Fibroblast of villous mesenchyme (primary cell): ENCODE results near the gene KIF2A. TPM values are rescaled to one million over a fixed set of nuclear protein-coding genes. Genes with fewer than 3 reads are reported as not detected.

Experiments
- DNase-seq: peaks from one replicate; pipeline ENCODE4 v3.0.0-alpha.2; 2010; ENCODE audit warnings: low read depth
- H3K4me3 ChIP-seq: 2 replicates; pipeline ENCODE4 v1.5.1; 2011; ENCODE audit warnings: low read depth, mild to moderate bottlenecking, low read length
- total RNA-seq: library from RNA; depleted of rRNA; stranded (reverse); fragments of >200 nt; gene quantifications from 2 replicates; pipeline ENCODE4 v1.2.3, GENCODE V29; 2012
- TF ChIP-seq, protein P1 (sequence below): IDR thresholded peaks from 2 replicates; pipeline ENCODE4 v1.5.1; 2012; ENCODE audit warnings: low read depth, mild to moderate bottlenecking, low read length; ENCODE audit not compliant: insufficient read depth

Gene KIF2A
- total RNA-seq, 1 donor = 69.1 TPM

DNA sequence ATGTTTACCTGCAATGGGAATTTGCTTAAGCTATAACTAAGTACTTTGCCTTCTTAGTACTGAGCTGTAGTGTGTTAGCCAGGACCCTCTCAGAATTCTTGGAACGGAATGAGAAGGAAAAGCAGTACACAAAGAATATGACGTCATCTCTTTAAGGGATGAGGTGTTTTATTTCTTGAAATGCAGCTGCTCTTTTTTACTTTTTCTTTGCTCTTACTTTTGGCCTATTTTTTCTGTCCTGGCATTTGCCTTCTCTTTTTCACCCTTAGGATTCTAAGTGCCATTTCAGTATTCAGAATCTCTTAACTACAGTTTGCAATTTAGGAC, 10.1 kb downstream of the KIF2A start:
- DNase-seq = no peak
- TF ChIP-seq, protein P1, sequence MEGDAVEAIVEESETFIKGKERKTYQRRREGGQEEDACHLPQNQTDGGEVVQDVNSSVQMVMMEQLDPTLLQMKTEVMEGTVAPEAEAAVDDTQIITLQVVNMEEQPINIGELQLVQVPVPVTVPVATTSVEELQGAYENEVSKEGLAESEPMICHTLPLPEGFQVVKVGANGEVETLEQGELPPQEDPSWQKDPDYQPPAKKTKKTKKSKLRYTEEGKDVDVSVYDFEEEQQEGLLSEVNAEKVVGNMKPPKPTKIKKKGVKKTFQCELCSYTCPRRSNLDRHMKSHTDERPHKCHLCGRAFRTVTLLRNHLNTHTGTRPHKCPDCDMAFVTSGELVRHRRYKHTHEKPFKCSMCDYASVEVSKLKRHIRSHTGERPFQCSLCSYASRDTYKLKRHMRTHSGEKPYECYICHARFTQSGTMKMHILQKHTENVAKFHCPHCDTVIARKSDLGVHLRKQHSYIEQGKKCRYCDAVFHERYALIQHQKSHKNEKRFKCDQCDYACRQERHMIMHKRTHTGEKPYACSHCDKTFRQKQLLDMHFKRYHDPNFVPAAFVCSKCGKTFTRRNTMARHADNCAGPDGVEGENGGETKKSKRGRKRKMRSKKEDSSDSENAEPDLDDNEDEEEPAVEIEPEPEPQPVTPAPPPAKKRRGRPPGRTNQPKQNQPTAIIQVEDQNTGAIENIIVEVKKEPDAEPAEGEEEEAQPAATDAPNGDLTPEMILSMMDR = no peak
- H3K4me3 ChIP-seq = no peak overlapping the region

DNA sequence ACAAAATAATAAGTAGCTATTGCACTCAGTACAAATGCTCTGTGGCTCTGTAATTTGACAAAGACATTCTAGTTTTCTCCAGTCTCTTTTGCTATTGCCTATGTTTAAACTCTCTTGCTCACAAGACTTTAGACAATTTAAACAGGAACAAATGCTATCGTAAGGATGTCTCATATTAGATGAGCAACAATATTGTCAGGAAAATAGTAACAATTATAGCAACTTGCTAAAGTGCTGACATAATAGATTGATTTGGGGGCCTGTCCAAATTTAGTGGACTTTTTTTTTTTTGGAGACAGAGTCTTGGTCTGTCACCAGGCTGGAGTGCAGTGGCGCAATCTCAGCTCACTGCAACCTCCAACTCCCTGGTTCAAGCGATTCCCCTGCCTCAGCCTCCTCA, 11.8 kb downstream of the KIF2A start:
- no peak overlapping the region for H3K4me3 ChIP-seq
- DNase-seq = no peak
- TF ChIP-seq, protein P1 = no peak

DNA sequence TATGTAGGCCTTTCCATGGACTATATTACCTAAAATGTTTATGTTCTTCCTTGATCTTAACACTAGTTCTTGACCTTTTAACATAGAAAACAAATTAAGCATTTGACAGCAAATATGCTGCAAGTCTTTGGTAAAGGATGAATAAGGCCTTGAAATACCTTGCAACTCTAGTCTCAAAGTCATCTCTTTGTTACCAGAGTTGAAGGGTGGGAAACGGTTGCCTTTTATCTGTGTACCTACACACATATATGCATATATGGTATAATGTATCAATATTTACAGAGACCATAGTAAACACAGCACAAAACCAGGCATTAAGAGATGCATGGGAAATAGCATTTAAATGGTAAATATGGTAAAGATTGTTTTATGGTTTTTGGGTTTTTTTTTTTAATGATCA, 16.5 kb downstream of the KIF2A start:
- no peak overlapping the region for H3K4me3 ChIP-seq
- no peak for DNase-seq
- TF ChIP-seq, protein P1 = no peak

DNA sequence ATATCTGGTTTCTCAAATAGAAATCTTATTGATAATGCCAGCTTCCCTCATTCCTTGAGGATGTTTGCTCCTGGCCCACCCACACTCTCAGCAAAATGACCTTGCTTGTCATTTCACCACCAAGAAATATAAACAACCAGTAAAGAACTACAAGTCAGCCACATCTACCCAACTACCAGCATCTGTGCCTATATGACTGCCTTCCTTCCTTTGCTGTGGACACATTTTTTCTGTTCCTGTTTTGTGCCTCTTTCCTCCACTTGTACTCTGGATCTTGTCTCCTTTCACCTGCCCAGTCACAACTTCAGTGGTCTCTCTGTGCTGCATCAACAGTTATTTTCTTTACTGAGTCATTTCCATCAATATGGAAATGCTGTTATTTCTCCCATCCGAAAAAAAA, 20.3 kb downstream of the KIF2A start:
- DNase-seq = no peak
- no peak overlapping the region for H3K4me3 ChIP-seq
- TF ChIP-seq, protein P1 = no peak

DNA sequence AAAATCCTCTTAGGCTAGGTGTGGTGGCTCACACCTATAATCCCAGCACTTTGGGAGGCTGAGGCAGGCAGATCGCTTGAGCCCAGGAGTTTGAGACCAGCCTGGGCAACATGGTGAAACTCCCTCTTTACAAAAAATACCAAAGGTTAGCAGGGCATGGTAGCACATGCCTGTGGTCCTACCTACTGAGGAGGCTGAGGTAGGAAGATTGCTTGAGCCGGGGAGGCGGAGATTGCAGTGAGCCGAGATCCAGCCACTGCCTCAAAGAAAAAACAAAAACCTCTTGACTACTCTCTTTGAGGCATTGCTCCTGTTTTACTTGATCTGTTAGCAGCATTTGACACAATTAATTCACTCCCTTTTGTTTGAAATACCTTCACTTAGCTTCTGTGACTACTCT, 20.7 kb downstream of the KIF2A start:
- TF ChIP-seq, protein P1 = no peak
- no peak overlapping the region for H3K4me3 ChIP-seq
- DNase-seq = no peak

DNA sequence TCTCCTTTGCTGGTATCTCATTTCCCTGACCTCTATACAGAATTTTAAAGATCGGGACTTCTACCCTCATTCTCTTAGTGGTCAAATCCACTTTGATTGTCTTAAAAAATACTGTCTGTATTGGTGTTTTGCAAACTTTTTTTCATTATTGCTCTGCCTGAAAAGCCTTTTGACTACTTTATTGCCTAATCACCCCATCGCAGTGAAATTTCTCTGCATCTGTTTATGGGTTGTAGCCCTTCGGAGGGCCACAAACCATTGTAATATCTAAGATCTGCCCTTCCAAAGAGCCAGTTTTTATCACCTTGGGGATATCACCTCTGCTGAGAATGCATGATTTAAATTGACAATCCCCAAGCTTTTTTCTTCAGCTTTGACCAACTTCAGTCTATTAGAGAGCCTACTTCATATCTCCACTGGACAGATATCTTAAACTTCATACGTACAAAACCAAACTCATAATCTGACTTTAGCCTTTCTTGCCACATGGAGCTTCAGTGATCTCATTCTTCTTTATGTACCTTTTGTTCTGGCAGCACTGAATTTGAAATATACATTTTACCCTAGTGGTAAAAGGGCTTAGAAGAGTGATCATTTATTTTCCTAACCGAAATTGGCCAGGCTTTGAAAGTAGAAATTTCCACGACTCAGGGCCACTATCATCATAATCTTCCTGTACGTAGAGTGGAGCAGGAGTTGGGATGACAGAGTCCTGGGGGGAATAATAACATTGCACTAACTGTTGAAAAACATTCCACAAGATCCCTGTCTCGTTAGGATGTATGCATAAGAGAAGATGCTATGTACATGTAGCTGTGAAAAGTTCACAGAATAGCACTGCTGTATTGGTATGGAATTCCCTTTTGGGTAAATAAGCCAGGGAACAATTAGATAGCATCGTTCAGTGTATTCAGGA, 21.4 kb downstream of the KIF2A start:
- H3K4me3 ChIP-seq = no peak overlapping the region
- no peak for DNase-seq
- TF ChIP-seq, protein P1 = no peak
